Measurements from ENCODE around the gene CCDC8. TPM values are rescaled to one million over a fixed set of nuclear protein-coding genes. Genes with fewer than 3 reads are reported as not detected.

CCDC8 gene
- total RNA-seq, 1 experiment from 2014 or later, result 27.5 TPM

- Histone ChIP-seq H3T11ph (ENCODE audit: low read length) (no peak overlapping the region), H3K4me2 (ENCODE audit: insufficient read depth, insufficient read length, low read length) (no peak overlapping the region), H3K9me3 (ENCODE audit: control insufficient read depth, low read depth, low read length) (no peaks in the 10 kb centered on the region), H2BK12ac (ENCODE audit: insufficient read length, low read depth, low read length) (no peak overlapping the region), H4K8ac (replicated peaks; ENCODE audit: insufficient read length, low read depth, low read length) (no peak overlapping the region), H2BK20ac (ENCODE audit: low read depth, low read length, poor library complexity, severe bottlenecking) (no peak overlapping the region), H3K79me1 (ENCODE audit: insufficient read depth, low read depth, low read length, poor library complexity, severe bottlenecking) (no peaks in the 10 kb centered on the region), H3K4ac (ENCODE audit: low read depth, low read length) (no peak overlapping the region), H2BK120ac (ENCODE audit: low read depth, low read length, poor library complexity, severe bottlenecking) (no peak overlapping the region), H2BK15ac (ENCODE audit: low read depth, low read length) (no peak overlapping the region), H3K23ac (ENCODE audit: insufficient read length, low read depth, low read length) (no peak overlapping the region), H3K79me2 (ENCODE audit: insufficient read depth, low read length) (no peaks in the 10 kb centered on the region), H3K14ac (ENCODE audit: insufficient read depth, low read length) (no peak overlapping the region), H3K27me3 (ENCODE audit: insufficient read depth, low read length) (no peaks in the 10 kb centered on the region), H3K4me1 (ENCODE audit: insufficient read depth, low read length) (no peaks in the 10 kb centered on the region), H3K18ac (ENCODE audit: insufficient read length, low read depth, low read length) (no peak overlapping the region), H4K5ac (ENCODE audit: insufficient read length, low read depth, low read length) (no peak overlapping the region), H3K23me2 (ENCODE audit: insufficient read length, low read depth, low read length, poor library complexity, severe bottlenecking) (no peaks in the 10 kb centered on the region), H4K20me1 (ENCODE audit: control insufficient read depth, insufficient read depth, insufficient read length) (no peaks in the 10 kb centered on the region), H3K56ac (ENCODE audit: insufficient read length, low read depth, low read length) (no peak overlapping the region), H2AFZ (ENCODE audit: low read length) (no peak overlapping the region), H3K9ac (ENCODE audit: extremely low read depth, insufficient read length, low read length) (no peak overlapping the region), H2AK5ac (ENCODE audit: insufficient read length, low read length) (no peak overlapping the region), H2BK5ac (ENCODE audit: insufficient read length, low read length) (no peak overlapping the region), H4K91ac (ENCODE audit: insufficient read length, low read depth, low read length) (no peak overlapping the region), H3K27ac (ENCODE audit: insufficient read length, low read depth, low read length) (no peak overlapping the region)
- H3K4me1 Mint-ChIP-seq, result no peaks in the 10 kb centered on the region; a peak in 1 of 4 replicates
- H3K9me3 Mint-ChIP-seq, result no peaks in the 10 kb centered on the region
- no CpG with 5 or more reads among the region's 7 CpGs for WGBS (ENCODE audit: extremely low coverage, insufficient read length, low lambda C conversion rate)
- no peak for TF ChIP-seq CTCF (conservative IDR thresholded peaks at IDR 0.05)
- DNase-seq, result peak; percentile 20
- H3K4me3 Mint-ChIP-seq, result no peak overlapping the region
- H3K27ac Mint-ChIP-seq, result peak overlapping the region in 1 of 3 experiments; percentile 58; a peak in 1 of 7 replicates
- H3K36me3 Mint-ChIP-seq (ENCODE audit: insufficient read depth in 1 of 3, low read depth in 3 of 3), result peaks cover 51 to 93% (median 84%) of the 10 kb centered on the region in 3 experiments
- H3K27me3 Mint-ChIP-seq (ENCODE audit: low read depth), result no peaks in the 10 kb centered on the region
Measured at GRCh38 chr19:46383846-46384245, 29.5 kb downstream of the CCDC8 start.
